Myocyte (in vitro differentiated cells): ENCODE measurements around the gene CTSE. TPM values are rescaled to one million over a fixed set of nuclear protein-coding genes. Genes with fewer than 3 reads are reported as not detected.

Experiments used
- DNase-seq: peaks from one replicate; pipeline ENCODE4 v3.0.0-alpha.2; 2012; ENCODE audit warnings: low read depth
- total RNA-seq: library from RNA; depleted of rRNA; stranded (reverse); fragments of >200 nt; gene quantifications from 2 replicates; pipeline ENCODE4 v1.2.3, GENCODE V29; 2014

CTSE gene
- total RNA-seq, 1 donor from 2014 or later = not detected

GRCh38 chr1:205973377-205974232, 50.1 kb downstream of the CTSE start:
- DNase-seq = no peak

DNA sequence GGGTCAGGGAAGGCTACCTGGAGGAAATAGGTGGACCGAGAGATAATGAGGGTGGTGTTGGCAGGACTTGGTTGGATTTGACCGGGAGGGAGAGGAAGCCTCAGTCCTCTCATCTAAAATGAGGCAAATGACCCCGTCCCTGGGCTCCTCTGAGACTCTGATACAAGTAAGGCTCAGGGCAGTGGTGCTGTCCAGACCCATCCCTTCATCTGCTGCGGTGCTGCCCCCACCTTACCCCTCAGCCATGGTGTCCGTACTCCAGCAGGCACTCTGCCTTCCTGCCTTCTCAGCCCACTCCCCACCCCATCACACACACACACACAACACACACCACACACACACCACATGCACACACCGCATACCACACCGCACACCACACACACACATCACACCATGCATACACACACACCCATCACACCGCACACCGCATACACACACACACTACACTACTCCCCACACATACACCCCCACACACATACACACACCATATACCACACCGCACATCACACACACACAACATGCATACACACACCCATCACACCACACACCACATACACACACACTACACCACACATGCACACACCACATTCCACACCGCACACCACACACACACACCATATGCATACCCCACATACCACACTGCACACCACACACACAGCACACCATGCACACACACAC, 51.1 kb downstream of the CTSE start:
- no peak for DNase-seq

DNA sequence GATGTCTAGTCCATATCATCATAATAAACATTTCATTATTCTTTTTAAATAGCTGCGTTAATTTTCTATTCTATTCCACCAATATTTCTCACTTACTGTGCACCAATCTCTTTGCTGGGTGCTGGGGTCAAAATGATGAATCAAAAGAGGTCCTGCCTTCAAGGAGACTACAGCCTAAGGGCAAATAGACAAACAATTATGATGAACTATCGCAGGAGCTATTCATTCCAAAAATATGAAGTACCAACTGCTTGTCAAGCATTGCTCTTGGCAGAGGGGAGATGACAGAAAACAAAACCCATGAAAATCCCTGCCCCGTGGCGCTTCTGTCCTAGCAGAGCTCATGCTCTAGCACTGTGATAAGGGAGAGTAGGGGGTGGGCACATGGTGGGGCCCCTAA, 51.6 kb downstream of the CTSE start:
- no peak for DNase-seq

- DNase-seq = peak; percentile 76
Observed at GRCh38 chr1:205971082-205971481, 52.6 kb downstream of the CTSE start.

- DNase-seq = no peak
Observed at GRCh38 chr1:205970486-205970885, 53.2 kb downstream of the CTSE start.

- no peak for DNase-seq
Observed at GRCh38 chr1:205969229-205969628, 54.5 kb downstream of the CTSE start.

DNA sequence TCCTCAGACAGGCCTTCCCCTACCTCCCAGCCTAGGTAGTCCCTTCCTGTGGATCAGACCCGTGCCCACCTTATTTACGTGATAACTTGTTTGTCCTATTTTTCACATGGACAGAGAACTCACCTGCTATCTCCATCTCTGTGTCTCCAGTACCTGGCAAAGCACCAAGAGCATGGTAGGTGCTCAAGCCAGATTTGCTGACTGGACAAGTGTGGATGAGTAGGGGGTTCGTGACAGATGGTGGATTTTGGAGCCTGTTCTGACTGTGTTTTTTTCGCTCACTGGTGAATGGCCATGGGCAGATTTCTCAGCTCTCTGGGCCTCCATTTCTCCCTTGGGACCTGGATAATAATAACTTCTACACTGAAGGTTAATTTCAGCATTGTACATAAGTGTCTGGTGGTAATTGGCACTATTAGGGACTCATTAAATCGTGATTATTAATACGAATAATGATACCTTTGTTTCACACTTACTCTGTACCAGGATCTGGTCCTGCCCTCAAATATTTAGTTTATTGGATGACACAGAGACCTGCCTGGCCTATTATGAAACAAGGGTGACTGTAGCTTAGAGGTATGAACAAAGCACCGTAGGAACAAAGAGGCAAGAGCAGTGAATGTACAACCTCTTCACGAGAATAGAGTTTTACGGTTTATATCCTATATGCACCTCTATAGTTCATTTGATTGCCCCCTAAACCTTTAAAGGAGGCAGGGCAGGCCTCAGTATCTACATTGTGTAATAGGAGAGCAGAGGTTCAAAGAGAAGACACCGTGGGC, 56.0 kb downstream of the CTSE start:
- no peak for DNase-seq

GRCh38 chr1:205965036-205965884, 58.4 kb downstream of the CTSE start:
- no peak for DNase-seq

DNA sequence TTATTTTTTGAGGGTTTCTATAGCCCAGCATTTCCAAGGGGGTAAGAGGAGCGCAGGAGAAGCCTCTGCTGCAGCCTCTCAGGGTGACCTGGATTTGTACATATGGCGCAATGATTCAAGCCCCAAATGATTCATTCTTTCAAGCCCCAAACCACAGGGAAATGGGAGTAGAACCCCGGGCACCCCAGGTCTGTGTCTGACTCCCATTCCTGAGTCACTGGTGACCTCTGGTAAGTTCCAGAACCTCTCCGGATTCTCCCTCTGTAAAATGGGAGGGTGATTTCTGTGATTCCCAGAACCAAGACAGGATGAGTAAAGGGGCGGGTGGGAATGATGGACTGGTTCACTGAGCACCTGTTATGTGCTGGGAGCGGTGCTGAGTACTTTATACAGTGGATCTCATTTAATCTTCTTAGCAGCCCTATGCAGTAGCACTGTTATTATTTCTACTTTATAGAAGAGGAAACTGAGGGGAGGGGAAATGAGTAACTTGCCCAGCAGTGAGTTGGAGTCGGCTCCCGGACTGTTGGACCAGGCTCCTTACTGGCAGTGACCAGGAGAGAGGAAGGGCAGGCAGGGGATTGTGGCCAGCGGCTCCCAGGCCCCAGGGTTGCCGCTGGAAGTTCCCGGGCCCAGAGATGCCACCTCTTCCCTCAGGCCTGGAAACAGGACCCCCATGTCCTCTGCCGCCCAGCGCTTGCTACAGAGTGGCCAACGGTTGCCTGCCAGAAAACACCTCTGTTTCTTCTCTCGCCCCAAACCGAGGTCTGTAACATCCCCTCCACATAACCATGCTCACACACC, 60.1 kb downstream of the CTSE start:
- DNase-seq = no peak

DNA sequence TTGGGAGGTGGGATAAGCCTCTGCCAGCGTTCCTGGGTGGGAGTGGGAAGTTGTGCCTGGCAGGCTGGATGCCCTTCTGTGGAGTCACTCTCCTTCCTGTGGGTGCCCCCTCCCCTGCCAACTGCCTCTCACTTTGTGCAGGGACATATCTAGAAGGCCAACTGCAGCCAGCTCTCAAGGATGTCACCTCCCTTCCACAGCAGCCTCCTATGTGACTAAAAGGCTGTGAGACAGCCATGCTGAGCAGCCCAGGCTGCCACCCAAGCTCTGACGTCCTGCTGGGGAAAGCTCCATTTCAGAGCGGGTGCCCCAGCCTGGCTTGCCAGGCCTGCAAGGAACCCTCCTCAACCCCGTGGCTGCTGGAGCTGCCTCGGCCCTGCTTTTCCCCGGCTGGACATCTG, 60.9 kb downstream of the CTSE start:
- no peak for DNase-seq

DNA sequence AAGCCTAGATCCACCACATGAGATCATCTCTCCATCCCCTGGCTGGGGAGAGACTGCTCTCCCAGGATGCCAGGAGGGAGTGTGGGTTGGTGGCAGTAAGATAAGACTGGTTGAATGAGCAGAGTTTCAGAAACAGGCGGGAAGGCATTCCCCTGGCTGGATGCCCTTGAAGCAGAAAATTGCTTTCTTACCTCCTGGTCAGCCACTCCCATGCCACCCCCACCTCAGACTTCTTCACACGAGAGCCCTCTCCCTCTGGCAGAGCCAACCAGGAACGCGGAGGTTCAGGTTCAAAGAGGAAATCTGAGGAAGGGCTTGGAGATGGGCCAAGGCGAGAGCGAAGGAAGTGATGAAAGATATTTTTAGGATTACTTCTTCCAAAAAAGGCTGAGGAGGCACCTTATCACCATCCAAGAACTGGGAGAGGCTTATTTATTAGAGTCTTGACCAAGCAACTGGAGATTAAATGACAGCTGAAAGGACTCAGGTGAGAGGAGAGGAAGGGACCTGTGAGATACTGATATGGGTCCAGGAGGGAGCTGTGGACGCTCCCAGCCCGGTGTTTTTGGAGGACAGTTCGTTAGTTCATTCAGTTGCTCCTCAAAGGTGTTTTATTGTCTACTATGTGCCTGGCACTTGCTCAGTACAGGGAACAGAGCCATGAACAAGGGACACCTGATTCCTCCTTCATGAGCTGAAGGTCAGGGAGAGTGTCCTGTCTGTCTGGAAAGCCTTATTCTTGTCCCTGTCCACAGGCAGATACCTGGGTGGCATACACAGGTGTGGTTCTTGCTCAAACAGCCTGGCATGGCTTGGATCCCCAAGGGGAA, 61.5 kb downstream of the CTSE start:
- no peak for DNase-seq

DNA sequence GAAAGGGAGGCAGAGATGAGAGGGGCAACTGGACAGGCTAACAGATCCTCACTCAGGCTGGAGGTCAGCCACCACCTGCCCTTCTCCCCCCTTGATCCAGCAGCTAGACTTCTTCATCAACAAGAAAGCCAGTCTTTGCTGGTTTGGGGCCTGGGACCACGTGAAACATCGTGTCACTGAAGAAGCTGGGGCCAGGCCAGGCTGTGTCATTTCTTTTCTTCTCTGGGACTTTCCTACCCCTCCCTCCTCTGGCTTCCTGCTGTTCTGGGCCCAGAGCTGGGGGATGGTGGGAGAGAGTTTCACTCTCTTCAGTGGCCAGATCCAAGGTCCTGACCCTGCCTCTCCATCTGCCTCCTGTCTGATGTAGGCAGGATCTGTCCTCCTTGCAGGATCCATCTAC, 62.3 kb downstream of the CTSE start:
- DNase-seq = no peak

DNA sequence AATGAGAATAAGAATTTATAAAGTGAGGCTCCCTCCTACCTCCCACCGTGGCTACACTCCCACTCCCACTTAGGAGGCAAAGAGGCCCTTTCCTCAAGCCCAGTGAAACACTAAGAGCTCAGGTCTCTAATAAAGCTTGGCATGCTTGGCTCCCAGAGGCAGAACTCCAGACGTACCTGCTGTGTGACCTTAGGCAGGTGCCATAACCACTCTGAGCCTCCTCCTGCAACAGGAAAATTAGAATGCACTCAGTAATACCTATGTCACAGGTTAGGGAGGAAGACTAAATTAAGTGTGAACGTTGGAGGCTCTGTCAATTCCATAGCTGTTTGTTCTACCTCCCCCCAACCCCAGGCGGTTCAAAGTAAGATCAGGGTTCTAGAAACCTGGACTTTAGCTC, 63.9 kb downstream of the CTSE start:
- no peak for DNase-seq

Other genes with a start within 250 kb of the CTSE start
- 23.6 and 24.8 TPM in 2 replicates for gene RAB29, start 248.4 kb downstream of the CTSE start, total RNA-seq
- gene SLC41A1, start 210.7 kb downstream of the CTSE start, total RNA-seq = 24.6 and 36.2 TPM in 2 replicates
- not detected in 2 replicates for gene PM20D1, start 173.8 kb downstream of the CTSE start, total RNA-seq
- gene SLC26A9, start 80.4 kb downstream of the CTSE start, total RNA-seq = 0.16 TPM in 1 of 2 replicates, not detected in the other
- gene RAB7B, start 20.5 kb downstream of the CTSE start, total RNA-seq = 6.2 and 9.0 TPM in 2 replicates
- gene RHEX, start 29.3 kb upstream of the CTSE start, total RNA-seq = not detected in 2 replicates
- gene AVPR1B, start 93.5 kb upstream of the CTSE start, total RNA-seq = not detected in 2 replicates
- gene FAM72A, start 178.9 kb upstream of the CTSE start, total RNA-seq = 0.21 and 2.5 TPM in 2 replicates
- gene SRGAP2, start 179.6 kb upstream of the CTSE start, total RNA-seq = 44.4 and 64.6 TPM in 2 replicates